A549 (cell line): ENCODE measurements around the gene ATL1. TPM values are rescaled to one million over a fixed set of nuclear protein-coding genes. Genes with fewer than 3 reads are reported as not detected.
A peak's percentile ranks its signal among the peaks of the same experiment; 100 is the strongest.

Experiments
- ATAC-seq, 2 experiments: fragments of 200-7000 bp in 1 of 2; fragments of >200 bp in 1 of 2; cut with Nextera tagmentation in 1 of 2; cut with Tn5 transposase in 1 of 2; 3 replicates each; pipeline versions ENCODE4 v1.8.0 to v1.9.1; 2018 to 2020; ENCODE audit warnings: mild to moderate bottlenecking in 1 of 2, moderate library complexity in 1 of 2
- CTCF ChIA-PET: fragments of 300-600 bp; sonication (Branson Sonifier 250); formaldehyde crosslinking; extraction: SDS; loops from one replicate; lab custom pipeline; 2021; ENCODE audit warnings: antibody characterized with exemption, inconsistent platforms; lab: Yijun Ruan, JAX
- POLR2A ChIA-PET: fragments of 350-600 bp; formaldehyde crosslinking; extraction: SDS; loops from one replicate; lab custom pipeline; 2021; ENCODE audit warnings: antibody characterized with exemption, inconsistent platforms; lab: Yijun Ruan, JAX
- DNase-seq, 2 experiments: peaks; one replicate each; pipeline versions ENCODE4 v3.0.0 to v3.0.0-alpha.2; 2011 to 2016; ENCODE audit warnings: low read depth in 1 of 2, low spot score in 1 of 2
- FAIRE-seq: peaks from 2 replicates; lab custom pipeline; 2011; peaks lifted over from hg19 to GRCh38; lab: Jason Lieb, UNC
- H3K27ac ChIP-seq, 2 experiments: fragments of >200 bp; sonication (Bioruptor Twin); formaldehyde crosslinking; 3 replicates each; pipeline ENCODE4 v1.5.1; 2016 to 2017
- H3K4me1 ChIP-seq: fragments of >200 bp; sonication (Bioruptor Twin); formaldehyde crosslinking; 3 replicates; pipeline ENCODE4 v1.6.1; 2016
- H3K4me2 ChIP-seq: fragments of >200 bp; sonication (Bioruptor Twin); formaldehyde crosslinking; 3 replicates; pipeline ENCODE4 v1.6.1; 2016
- H3K4me3 ChIP-seq: fragments of >200 bp; sonication (Bioruptor Twin); formaldehyde crosslinking; 3 replicates; pipeline ENCODE4 v1.5.1; 2016
- H3K9me3 ChIP-seq: fragments of >200 bp; sonication (Bioruptor Twin); formaldehyde crosslinking; 3 replicates; pipeline ENCODE4 v1.6.1; 2016
- BHLHE40 ChIP-seq: IDR thresholded peaks from 2 replicates; pipeline ENCODE4 v1.6.1; 2012; ENCODE audit warnings: low read depth, low read length, inconsistent platforms
- CHD2 ChIP-seq: fragments of 150-350 bp; IDR thresholded peaks from 2 replicates; pipeline ENCODE4 v1.6.1; 2014; ENCODE audit warnings: low read length; ENCODE audit not compliant: partially characterized antibody
- CHD4 ChIP-seq: fragments of 200-600 bp; sonication (generic); IDR thresholded peaks from 2 replicates; pipeline ENCODE4 v1.6.1; 2016; ENCODE audit warnings: antibody characterized with exemption, mild to moderate bottlenecking, borderline replicate concordance
- E2F6 ChIP-seq: IDR thresholded peaks from 2 replicates; pipeline ENCODE4 v1.6.1; 2012; ENCODE audit warnings: low read depth, borderline replicate concordance
- EHF ChIP-seq: fragments of 250-450 bp; sonication (Bioruptor Pico); IDR thresholded peaks from 2 replicates; pipeline ENCODE4 v1.5.0; 2020; ENCODE audit warnings: mild to moderate bottlenecking
- ESRRA ChIP-seq: fragments of 150-350 bp; IDR thresholded peaks from 2 replicates; pipeline ENCODE4 v1.6.1; 2014; ENCODE audit warnings: mild to moderate bottlenecking, low read length, borderline replicate concordance
- FOSB ChIP-seq: fragments of 250-450 bp; sonication (Bioruptor Pico); IDR thresholded peaks from 2 replicates; pipeline ENCODE4 v1.5.0; 2020; ENCODE audit warnings: mild to moderate bottlenecking, moderate library complexity
- FOXS1 ChIP-seq: fragments of 250-450 bp; sonication (Bioruptor Pico); IDR thresholded peaks from 2 replicates; pipeline ENCODE4 v1.5.0; 2020; ENCODE audit warnings: mild to moderate bottlenecking, moderate library complexity
- GATA3 ChIP-seq: IDR thresholded peaks from 2 replicates; pipeline ENCODE4 v1.6.1; 2012; ENCODE audit warnings: borderline replicate concordance
- HDAC2 ChIP-seq: fragments of 200-600 bp; sonication (generic); IDR thresholded peaks from 2 replicates; pipeline ENCODE4 v1.6.1; 2016
- HES2 ChIP-seq: fragments of >200 bp; sonication (Bioruptor Twin); formaldehyde crosslinking; IDR thresholded peaks from 2 replicates; pipeline ENCODE4 v1.6.1; 2016
- HEYL ChIP-seq: fragments of 250-450 bp; sonication (Bioruptor Pico); IDR thresholded peaks from 2 replicates; pipeline ENCODE4 v1.8.0; 2021; ENCODE audit warnings: mild to moderate bottlenecking, moderate library complexity
- KDM1A ChIP-seq: fragments of 200-600 bp; sonication (generic); IDR thresholded peaks from 2 replicates; pipeline ENCODE4 v1.6.1; 2016; ENCODE audit warnings: low read depth, mild to moderate bottlenecking
- MAFK ChIP-seq: fragments of 450-650 bp; IDR thresholded peaks from 2 replicates; pipeline ENCODE4 v1.6.1; 2014; ENCODE audit not compliant: partially characterized antibody
- MAZ ChIP-seq: fragments of 150-350 bp; IDR thresholded peaks from 2 replicates; pipeline ENCODE4 v1.6.1; 2014; ENCODE audit warnings: antibody characterized with exemption, low read depth, low read length, borderline replicate concordance
- NFE2L2 ChIP-seq: fragments of 150-350 bp; conservative IDR thresholded peaks from 2 replicates; pipeline ENCODE4 v1.6.1; 2014; ENCODE audit warnings: low read length
- NPAS2 ChIP-seq: fragments of 250-450 bp; sonication (Bioruptor Pico); IDR thresholded peaks from 2 replicates; pipeline ENCODE4 v1.8.0; 2022; ENCODE audit warnings: mild to moderate bottlenecking, moderate library complexity, borderline replicate concordance
- PHF8 ChIP-seq: fragments of 200-600 bp; sonication (generic); IDR thresholded peaks from 2 replicates; pipeline ENCODE4 v1.6.1; 2016; ENCODE audit warnings: low read depth, mild to moderate bottlenecking, antibody characterized with exemption, moderate library complexity, borderline replicate concordance
- POLR2A ChIP-seq: IDR thresholded peaks from 2 replicates; pipeline ENCODE4 v1.6.1; 2012; ENCODE audit warnings: mild to moderate bottlenecking, low read length
- RAD21 ChIP-seq, 2 experiments: fragments of >200 bp in 1 of 2; sonication (Bioruptor Twin) in 1 of 2; formaldehyde crosslinking in 1 of 2; IDR thresholded peaks in 1 of 2; conservative IDR thresholded peaks in 1 of 2; 2 replicates in 1 of 2; 3 replicates in 1 of 2; pipeline ENCODE4 v1.6.1; 2012 to 2018; ENCODE audit warnings: inconsistent platforms in 1 of 2
- REST ChIP-seq: fragments of 200-600 bp; sonication (generic); IDR thresholded peaks from 2 replicates; pipeline ENCODE4 v1.6.1; 2016; ENCODE audit warnings: antibody characterized with exemption, mild to moderate bottlenecking, moderate library complexity
- ZNF302 ChIP-seq: fragments of 250-450 bp; sonication (Bioruptor Pico); IDR thresholded peaks from 2 replicates; pipeline ENCODE4 v1.9.0; 2021; ENCODE audit warnings: inconsistent platforms, mild to moderate bottlenecking, moderate library complexity
- WGBS: methylation state at CpG from one replicate; pipeline ENCODE4 v1.1.6; 2017; ENCODE audit errors: missing lambda C conversion rate; 5-methylcytosine and 5-hydroxymethylcytosine counted together
- polyA plus RNA-seq, 4 experiments: library from polyadenylated mRNA; depleted of rRNA in 3 of 4; stranded (reverse); fragments of >200 nt; fragmentation: RNase III in 1 of 4; extraction: RNeasy Plus Mini Kit Qiagen cat#74134 plus additional on column Dnase treatment in 1 of 4; gene quantifications; 2 replicates in 3 of 4; 3 replicates in 1 of 4; pipeline ENCODE4 v1.2.3, GENCODE V29; 2011 to 2017
- small RNA-seq, 6 experiments: library from RNA; depleted of rRNA; stranded (forward); fragments of <200 nt; gene quantifications; one replicate each; pipeline ENCODE3, GENCODE V24; 2012
- TF ChIP-seq, protein P1 (sequence below): IDR thresholded peaks from 2 replicates; pipeline ENCODE4 v1.6.1; 2012

ATL1 gene
- polyA plus RNA-seq, 2 of the 4 experiments (the other 2 are of a cell fraction), result 4.7 to 5.1 TPM

GRCh38 chr14:50678163-50678562, 118.2 kb downstream of the ATL1 start:
- no peak for TF ChIP-seq CHD2
- TF ChIP-seq FOSB (CRISPR knock-in tag), result no peak
- no peak for TF ChIP-seq REST
- no peak for TF ChIP-seq MAZ
- TF ChIP-seq BHLHE40, result no peak
- no peak for TF ChIP-seq HEYL (CRISPR knock-in tag)
- no peak for TF ChIP-seq NFE2L2
- TF ChIP-seq KDM1A, result no peak
- TF ChIP-seq ESRRA, result no peak
- no peak for TF ChIP-seq PHF8
- TF ChIP-seq POLR2A, result no peak
- TF ChIP-seq, protein P1, sequence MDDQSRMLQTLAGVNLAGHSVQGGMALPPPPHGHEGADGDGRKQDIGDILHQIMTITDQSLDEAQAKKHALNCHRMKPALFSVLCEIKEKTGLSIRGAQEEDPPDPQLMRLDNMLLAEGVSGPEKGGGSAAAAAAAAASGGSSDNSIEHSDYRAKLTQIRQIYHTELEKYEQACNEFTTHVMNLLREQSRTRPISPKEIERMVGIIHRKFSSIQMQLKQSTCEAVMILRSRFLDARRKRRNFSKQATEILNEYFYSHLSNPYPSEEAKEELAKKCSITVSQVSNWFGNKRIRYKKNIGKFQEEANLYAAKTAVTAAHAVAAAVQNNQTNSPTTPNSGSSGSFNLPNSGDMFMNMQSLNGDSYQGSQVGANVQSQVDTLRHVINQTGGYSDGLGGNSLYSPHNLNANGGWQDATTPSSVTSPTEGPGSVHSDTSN, result no peak
- no peak for TF ChIP-seq CHD4
- TF ChIP-seq RAD21 (conservative IDR thresholded peaks at IDR 0.05 in 1 of 2, IDR thresholded peaks at IDR 0.05 in 1 of 2), result no peak
- no peak for FAIRE-seq
- DNase-seq, result no peak
- Histone ChIP-seq H3K4me1 (peaks cover 36% of the 10 kb centered on the region), H3K4me3 (no peak overlapping the region), H3K9me3 (no peaks in the 10 kb centered on the region), H3K27ac (peak overlapping the region; percentile 34 to 43; a peak in 3 of 6 replicates), H3K4me2 (peak overlapping the region; percentile 73)
- peak in 1 of 2 experiments; percentile 33; a peak in 2 of 6 replicates for ATAC-seq
- WGBS, result 89% methylated on average over 5 of the region's 5 CpGs
- POLR2A ChIA-PET, result interaction anchor here (1.4 kb wide), 1 partner anchor 10 kb away, joined by 12 read pairs; the partner anchor contains the start of gene SAV1
- CTCF ChIA-PET, result interaction anchor here (1.8 to 1.9 kb wide), 2 partner anchors 10 to 76 kb away, joined by 4 to 5 read pairs; no protein-coding TSS in a partner anchor

DNA sequence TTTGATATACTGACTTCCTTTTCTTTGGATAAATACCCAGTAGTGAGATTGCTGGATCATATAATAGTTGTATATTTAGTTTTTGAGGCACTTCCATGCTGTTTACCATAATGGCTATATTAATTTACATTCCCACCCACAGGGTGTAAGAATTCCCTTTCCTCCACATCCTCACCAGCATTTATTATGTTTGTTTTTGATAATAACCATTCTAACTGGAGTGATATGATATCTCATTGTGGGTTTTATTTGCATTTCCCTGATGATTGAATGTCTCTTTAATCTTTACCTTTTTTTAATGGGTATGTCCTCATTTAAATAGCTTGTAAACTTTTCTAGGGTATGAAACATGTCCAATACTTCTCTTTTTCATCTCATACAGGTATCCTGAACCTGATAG, 119.7 kb downstream of the ATL1 start:
- CTCF ChIA-PET, result interaction anchor here (0.6 kb wide), 1 partner anchor 8 kb away, joined by 3 read pairs; no protein-coding TSS in a partner anchor

More for the DNA sequence above, 119.7 kb downstream of the ATL1 start:
- Histone ChIP-seq H3K4me3 (no peak overlapping the region), H3K4me1 (peaks cover 36% of the 10 kb centered on the region), H3K27ac (no peak overlapping the region), H3K4me2 (no peak overlapping the region), H3K9me3 (no peaks in the 10 kb centered on the region)
- DNase-seq (no peak), FAIRE-seq (no peak), ATAC-seq (no peak)
- POLR2A ChIA-PET, result no interaction called here
- no peak for TF ChIP-seq HES2
- TF ChIP-seq KDM1A, result no peak
- no peak for TF ChIP-seq NFE2L2
- no peak for TF ChIP-seq CHD2
- TF ChIP-seq CHD4, result no peak
- no peak for TF ChIP-seq EHF (CRISPR knock-in tag)
- TF ChIP-seq FOXS1 (CRISPR knock-in tag), result no peak
- TF ChIP-seq HEYL (CRISPR knock-in tag), result no peak
- no peak for TF ChIP-seq GATA3
- no peak for TF ChIP-seq E2F6
- TF ChIP-seq HDAC2, result no peak
- no peak for TF ChIP-seq ZNF302 (CRISPR knock-in tag)
- no peak for TF ChIP-seq NPAS2
- TF ChIP-seq MAFK, result no peak

Small RNA genes lying within 50 kb of the gene (small RNA-seq; reads per million reads assigned to genes)
- 0 to 7.3 (median 0) reads per million in 6 experiments for gene RN7SL452P
- 0 reads per million in 6 experiments for gene SNRPGP1

Other genes starting within 250 kb of the ATL1 start
- 12.6 and 14.5 TPM in 2 replicates for gene L2HGDH, start 247.9 kb upstream of the ATL1 start, polyA plus RNA-seq (2011; rRNA removed)
- 17.4 to 18.1 TPM (median 18.0 TPM) in 3 replicates for gene L2HGDH, start 247.9 kb upstream of the ATL1 start, polyA plus RNA-seq (2017; fragmentation: RNase III; extraction: RNeasy Plus Mini Kit Qiagen cat#74134 plus additional on column Dnase treatment)
- gene DMAC2L, start 247.8 kb upstream of the ATL1 start, polyA plus RNA-seq (2011; rRNA removed), result 15.2 and 24.6 TPM in 2 replicates
- gene DMAC2L, start 247.8 kb upstream of the ATL1 start, polyA plus RNA-seq (2017; fragmentation: RNase III; extraction: RNeasy Plus Mini Kit Qiagen cat#74134 plus additional on column Dnase treatment), result 10.0 to 15.2 TPM (median 14.0 TPM) in 3 replicates
- 5.5 and 10.2 TPM in 2 replicates for gene CDKL1, start 163.3 kb upstream of the ATL1 start, polyA plus RNA-seq (2011; rRNA removed)
- gene CDKL1, start 163.3 kb upstream of the ATL1 start, polyA plus RNA-seq (2017; fragmentation: RNase III; extraction: RNeasy Plus Mini Kit Qiagen cat#74134 plus additional on column Dnase treatment), result 4.5 to 11.0 TPM (median 7.9 TPM) in 3 replicates
- 18.7 and 20.0 TPM in 2 replicates for gene MAP4K5, start 27.6 kb upstream of the ATL1 start, polyA plus RNA-seq (2011; rRNA removed)
- gene MAP4K5, start 27.6 kb upstream of the ATL1 start, polyA plus RNA-seq (2017; fragmentation: RNase III; extraction: RNeasy Plus Mini Kit Qiagen cat#74134 plus additional on column Dnase treatment), result 28.8 to 32.9 TPM (median 30.8 TPM) in 3 replicates
- 20.1 and 20.3 TPM in 2 replicates for gene SAV1, start 108.2 kb downstream of the ATL1 start, polyA plus RNA-seq (2011; rRNA removed)
- 17.5 to 20.3 TPM (median 18.2 TPM) in 3 replicates for gene SAV1, start 108.2 kb downstream of the ATL1 start, polyA plus RNA-seq (2017; fragmentation: RNase III; extraction: RNeasy Plus Mini Kit Qiagen cat#74134 plus additional on column Dnase treatment)